ENCODE measurements around the gene KRR1. TPM values are rescaled to one million over a fixed set of nuclear protein-coding genes. Genes with fewer than 3 reads are reported as not detected.

The KRR1 gene
- total RNA-seq, 2 donors from 2014 or later, result 21.6 to 34.7 TPM

DNA sequence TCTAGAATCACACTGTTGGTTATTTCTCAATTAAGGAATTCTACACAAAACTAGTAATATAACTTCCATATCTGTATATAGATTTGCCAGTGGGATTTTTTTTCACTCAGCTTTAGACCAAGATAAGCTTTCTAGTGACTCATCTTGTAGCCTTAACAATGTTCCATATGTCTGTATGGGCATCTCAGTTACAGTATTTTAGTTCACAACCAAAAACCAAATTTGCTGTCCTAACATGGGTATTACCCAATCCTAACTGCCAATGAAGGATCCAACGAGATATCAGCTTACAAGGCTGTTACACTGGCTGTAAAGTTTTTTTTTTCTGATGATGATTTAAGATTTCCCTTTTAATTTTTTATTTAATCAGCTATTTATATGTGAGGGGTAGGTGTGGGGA is 31.5 kb upstream of the KRR1 start:
- Histone ChIP-seq H3K27me3 (replicated peaks; ENCODE audit: insufficient read depth) (no peaks in the 10 kb centered on the region), H3K4me3 (no peak overlapping the region), H3K27ac (no peak overlapping the region), H3K4me1 (replicated peaks) (no peaks in the 10 kb centered on the region), H3K36me3 (no peaks in the 10 kb centered on the region), H3K9me3 (no peaks in the 10 kb centered on the region)
- TF ChIP-seq CTCF (IDR thresholded peaks at IDR 0.05) (no peak), POLR2A (IDR thresholded peaks at IDR 0.05) (no peak), POLR2AphosphoS5 (IDR thresholded peaks at IDR 0.05) (no peak)
- no peak for DNase-seq (ENCODE audit: low spot score)
- WGBS, result 71% methylated on average over 1 of the region's 1 CpG
- intact Hi-C loops (cut with DNase I), result no loop called here

DNA sequence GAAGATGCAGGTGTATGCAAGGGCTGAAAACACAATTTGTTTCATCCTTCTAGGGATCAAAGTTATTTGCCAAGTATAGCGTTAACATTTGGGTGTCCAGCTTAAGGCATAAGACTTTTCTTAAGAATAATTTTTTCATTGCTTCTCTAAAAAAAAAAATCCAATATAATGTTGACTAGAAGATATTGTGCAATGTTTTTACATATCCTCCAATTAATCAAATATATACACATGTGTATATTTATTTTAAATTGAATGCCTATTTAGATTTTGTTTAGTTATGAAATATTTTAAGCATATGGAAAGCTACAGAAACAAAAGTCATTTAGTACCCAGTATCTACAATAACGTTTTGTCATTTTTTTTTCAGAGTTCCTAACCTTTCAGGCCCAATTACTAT is 28.5 kb upstream of the KRR1 start:
- H3K4me1 ChIP-seq (replicated peaks), result no peaks in the 10 kb centered on the region
- H3K4me3 ChIP-seq, result no peak overlapping the region
- no peak overlapping the region for H3K27ac ChIP-seq
- TF ChIP-seq POLR2A (IDR thresholded peaks at IDR 0.05), result no peak
- no peak for TF ChIP-seq CTCF (IDR thresholded peaks at IDR 0.05)
- no peak for TF ChIP-seq POLR2AphosphoS5 (IDR thresholded peaks at IDR 0.05)
- H3K9me3 ChIP-seq, result no peaks in the 10 kb centered on the region
- DNase-seq (ENCODE audit: low spot score), result no peak
- no peaks in the 10 kb centered on the region for H3K27me3 ChIP-seq (replicated peaks; ENCODE audit: insufficient read depth)
- H3K36me3 ChIP-seq, result no peaks in the 10 kb centered on the region
- 80% methylated on average over 2 of the region's 2 CpGs for WGBS
- intact Hi-C loops (cut with DNase I), result no loop called here

DNA sequence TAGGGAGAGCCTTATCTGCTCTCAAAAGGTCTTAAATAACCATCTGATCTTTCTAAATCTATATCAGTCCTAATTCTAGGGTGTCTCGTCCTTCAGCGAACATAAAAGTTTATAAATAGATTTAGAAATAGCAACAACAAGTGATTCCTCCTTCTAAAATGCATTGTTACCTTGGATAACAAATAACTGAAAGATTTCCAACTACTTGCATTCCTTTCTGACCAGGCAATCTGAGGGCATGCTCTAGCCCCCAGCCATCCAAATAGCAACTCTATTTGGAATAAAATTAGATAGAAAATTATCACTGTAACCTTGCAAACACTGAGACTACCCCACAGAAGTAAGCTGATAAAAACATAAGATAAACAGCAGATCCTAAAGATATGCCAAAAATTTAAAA is 21.8 kb upstream of the KRR1 start:
- Histone ChIP-seq H3K27me3 (replicated peaks; ENCODE audit: insufficient read depth) (no peaks in the 10 kb centered on the region), H3K4me3 (no peak overlapping the region), H3K9me3 (no peaks in the 10 kb centered on the region), H3K36me3 (no peaks in the 10 kb centered on the region), H3K4me1 (replicated peaks) (no peaks in the 10 kb centered on the region), H3K27ac (no peak overlapping the region)
- intact Hi-C loops (cut with DNase I), result no loop called here
- TF ChIP-seq CTCF (IDR thresholded peaks at IDR 0.05), result no peak
- no peak for TF ChIP-seq POLR2A (IDR thresholded peaks at IDR 0.05)
- no peak for TF ChIP-seq POLR2AphosphoS5 (IDR thresholded peaks at IDR 0.05)
- 84% methylated on average over 2 of the region's 2 CpGs for WGBS
- no peak for DNase-seq (ENCODE audit: low spot score)

GRCh38 chr12:75529826-75530225 is 18.4 kb upstream of the KRR1 start:
- Histone ChIP-seq H3K4me1 (replicated peaks) (no peaks in the 10 kb centered on the region), H3K27ac (no peak overlapping the region), H3K9me3 (no peaks in the 10 kb centered on the region), H3K4me3 (no peak overlapping the region), H3K36me3 (no peaks in the 10 kb centered on the region), H3K27me3 (replicated peaks; ENCODE audit: insufficient read depth) (no peaks in the 10 kb centered on the region)
- no peak for DNase-seq (ENCODE audit: low spot score)
- no peak for TF ChIP-seq CTCF (IDR thresholded peaks at IDR 0.05)
- TF ChIP-seq POLR2A (IDR thresholded peaks at IDR 0.05), result no peak
- TF ChIP-seq POLR2AphosphoS5 (IDR thresholded peaks at IDR 0.05), result no peak
- 71% methylated on average over 1 of the region's 1 CpG for WGBS
- intact Hi-C loops (cut with DNase I), result loop anchor here (5.0 to 10.0 kb wide), 3 partner anchors 507 to 925 kb away; partner anchors contain the start of gene BBS10

DNA sequence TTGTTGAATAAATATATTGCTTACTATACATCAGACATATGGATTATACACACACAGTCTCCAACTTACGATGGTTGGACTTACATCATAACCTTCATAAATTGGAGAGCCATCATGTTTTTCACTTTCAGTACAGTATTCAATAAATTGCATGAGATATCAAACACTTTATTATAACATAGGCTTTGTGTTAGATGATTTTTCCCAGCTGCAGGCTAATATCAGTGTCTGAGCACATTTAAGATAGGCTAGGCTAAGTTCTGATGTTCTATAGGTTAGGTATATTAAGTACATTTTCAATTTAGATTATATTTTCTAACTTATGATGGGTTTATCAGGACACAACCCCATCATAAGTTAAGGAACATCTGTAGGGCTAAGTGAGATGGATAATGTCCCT is 17.9 kb upstream of the KRR1 start:
- Histone ChIP-seq H3K4me3 (no peak overlapping the region), H3K27ac (no peak overlapping the region), H3K27me3 (replicated peaks; ENCODE audit: insufficient read depth) (no peaks in the 10 kb centered on the region), H3K4me1 (replicated peaks) (no peaks in the 10 kb centered on the region), H3K36me3 (no peaks in the 10 kb centered on the region), H3K9me3 (no peaks in the 10 kb centered on the region)
- no peak for TF ChIP-seq POLR2AphosphoS5 (IDR thresholded peaks at IDR 0.05)
- no peak for TF ChIP-seq POLR2A (IDR thresholded peaks at IDR 0.05)
- TF ChIP-seq CTCF (IDR thresholded peaks at IDR 0.05), result no peak
- 93% methylated on average over 1 of the region's 1 CpG for WGBS
- DNase-seq (ENCODE audit: low spot score), result no peak
- intact Hi-C loops (cut with DNase I), result loop anchor here (5.0 to 10.0 kb wide), 3 partner anchors 508 to 925 kb away; partner anchors contain the start of gene BBS10

All from prostate gland (tissue), 2 donors.